SU-DHL-6 (cell line): ENCODE data around the gene NTRK2.

ENCODE experiments used
- H2AFZ ChIP-seq: fragments of 200-600 bp; sonication (generic); 2 replicates; pipeline ENCODE4 v1.6.1; 2014; ENCODE audit warnings: low read depth, mild to moderate bottlenecking, moderate library complexity, mixed read lengths, antibody characterized with exemption, low read length; ENCODE audit not compliant: severe bottlenecking
- H3F3A ChIP-seq: fragments of 200-600 bp; shearing (Covaris generic); 2 replicates; pipeline ENCODE4 v1.6.0; 2016; ENCODE audit warnings: antibody characterized with exemption, mild to moderate bottlenecking; ENCODE audit not compliant: insufficient read depth
- H3K27ac ChIP-seq: fragments of 200-600 bp; sonication (generic); 2 replicates; pipeline ENCODE4 v1.5.1; 2016; ENCODE audit warnings: low read depth, mild to moderate bottlenecking, low read length, moderate library complexity, mixed read lengths
- H3K27me3 ChIP-seq: fragments of 200-600 bp; sonication (generic), shearing (Covaris generic); 2 replicates; pipeline ENCODE4 v1.6.0; 2014; ENCODE audit warnings: mild to moderate bottlenecking, low read length
- H3K36me3 ChIP-seq: fragments of 200-600 bp; sonication (generic); 2 replicates; pipeline ENCODE4 v1.6.1; 2014; ENCODE audit warnings: mild to moderate bottlenecking, low read length, mixed read lengths
- H3K4me2 ChIP-seq: fragments of 300-600, 200-600 bp; shearing (Covaris generic), sonication (generic); 2 replicates; pipeline ENCODE4 v1.6.0; 2014; ENCODE audit warnings: low read length, low read depth, mild to moderate bottlenecking; ENCODE audit not compliant: poor library complexity, severe bottlenecking
- H3K4me3 ChIP-seq: fragments of 200-600 bp; sonication (generic); 2 replicates; pipeline ENCODE4 v1.5.1; 2014; ENCODE audit warnings: antibody characterized with exemption, low read length, mild to moderate bottlenecking, mixed read lengths; ENCODE audit not compliant: insufficient read depth, poor library complexity, severe bottlenecking
- H3K79me2 ChIP-seq: fragments of 200-600 bp; sonication (generic); 2 replicates; pipeline ENCODE4 v1.6.1; 2014; ENCODE audit warnings: mild to moderate bottlenecking, low read length, moderate library complexity; ENCODE audit not compliant: insufficient read depth
- H3K9ac ChIP-seq: fragments of 200-600 bp; sonication (generic); 2 replicates; pipeline ENCODE4 v1.7.0; 2014; ENCODE audit warnings: mild to moderate bottlenecking, low read length
- H3K9me2 ChIP-seq: fragments of 200-600 bp; sonication (generic); replicated peaks from 2 replicates; pipeline ENCODE4 v1.6.1; 2014; ENCODE audit warnings: low read length; ENCODE audit not compliant: insufficient read depth
- H3K9me3 ChIP-seq: fragments of 200-600 bp; sonication (generic); 2 replicates; pipeline ENCODE4 v1.6.1; 2014; ENCODE audit warnings: low read length, mixed read lengths; ENCODE audit not compliant: insufficient read depth
- H4K20me1 ChIP-seq: fragments of 200-600 bp; sonication (generic); 2 replicates; pipeline ENCODE4 v1.6.1; 2014; ENCODE audit warnings: low read depth, mild to moderate bottlenecking, antibody characterized with exemption, low read length, moderate library complexity, mixed read lengths
- CTCF ChIP-seq: fragments of 200-600 bp; sonication (generic); IDR thresholded peaks from one replicate; pipeline ENCODE4 v1.5.1; 2017; ENCODE audit warnings: antibody characterized with exemption, mild to moderate bottlenecking, low read length, moderate library complexity; ENCODE audit not compliant: insufficient read depth, poor library complexity, severe bottlenecking
- EZH2phosphoT487 ChIP-seq: fragments of 200-600 bp; sonication (generic), shearing (Covaris generic); conservative IDR thresholded peaks from 2 replicates; pipeline ENCODE4 v1.6.1; 2018; ENCODE audit warnings: mild to moderate bottlenecking, antibody characterized with exemption, low read length, moderate library complexity, mixed read lengths

NTRK2 gene

GRCh38 chr9:84857211-84857610 is 187.7 kb downstream of the NTRK2 start:
- Histone ChIP-seq H3K36me3 (no peaks in the 10 kb centered on the region), H3K4me2 (no peak overlapping the region), H3K9ac (no peak overlapping the region), H3K4me3 (no peak overlapping the region), H3F3A (no peaks in the 10 kb centered on the region), H4K20me1 (no peaks in the 10 kb centered on the region), H2AFZ (no peak overlapping the region), H3K79me2 (no peaks in the 10 kb centered on the region), H3K27ac (no peak overlapping the region), H3K9me3 (no peaks in the 10 kb centered on the region), H3K9me2 (no peaks in the 10 kb centered on the region), H3K27me3 (no peaks in the 10 kb centered on the region)
- TF ChIP-seq EZH2phosphoT487 (no peak), CTCF (no peak)

- no peak for TF ChIP-seq EZH2phosphoT487
- TF ChIP-seq CTCF = no peak
Measured at GRCh38 chr9:84858364-84858763, 188.8 kb downstream of the NTRK2 start.

GRCh38 chr9:84860249-84861115 is 191.0 kb downstream of the NTRK2 start:
- H3K27me3 ChIP-seq = no peaks in the 10 kb centered on the region

More at GRCh38 chr9:84858364-84858763, 188.8 kb downstream of the NTRK2 start:
- no peak overlapping the region for H3K9ac ChIP-seq
- H3F3A ChIP-seq = no peaks in the 10 kb centered on the region
- no peak overlapping the region for H3K4me2 ChIP-seq
- H2AFZ ChIP-seq = no peak overlapping the region
- no peaks in the 10 kb centered on the region for H3K36me3 ChIP-seq
- H3K4me3 ChIP-seq = no peak overlapping the region
- no peak overlapping the region for H3K27ac ChIP-seq
- no peaks in the 10 kb centered on the region for H3K9me2 ChIP-seq
- no peaks in the 10 kb centered on the region for H4K20me1 ChIP-seq
- no peaks in the 10 kb centered on the region for H3K9me3 ChIP-seq
- H3K27me3 ChIP-seq = no peaks in the 10 kb centered on the region
- no peaks in the 10 kb centered on the region for H3K79me2 ChIP-seq

More at GRCh38 chr9:84860249-84861115, 191.0 kb downstream of the NTRK2 start:
- Histone ChIP-seq H3K79me2 (no peaks in the 10 kb centered on the region), H2AFZ (no peak overlapping the region), H4K20me1 (no peaks in the 10 kb centered on the region), H3K36me3 (no peaks in the 10 kb centered on the region), H3K9me2 (no peaks in the 10 kb centered on the region), H3K4me2 (no peak overlapping the region), H3K27ac (no peak overlapping the region), H3K9me3 (no peaks in the 10 kb centered on the region), H3K4me3 (no peak overlapping the region), H3K9ac (no peak overlapping the region), H3F3A (no peaks in the 10 kb centered on the region)
- TF ChIP-seq CTCF (no peak), EZH2phosphoT487 (no peak)
